RWPE1 (cell line): ENCODE measurements around the gene ASCL3.

ENCODE experiments used
- CTCF ChIA-PET: fragments of 350-600 bp; sonication (Branson Sonifier 250); formaldehyde crosslinking; extraction: SDS; loops from one replicate; lab custom pipeline; 2021; lab: Yijun Ruan, JAX
- POLR2A ChIA-PET: fragments of 400-600 bp; formaldehyde crosslinking; extraction: SDS; loops from one replicate; lab custom pipeline; 2020; ENCODE audit warnings: antibody characterized with exemption; ENCODE audit not compliant: low non-redundant PET; lab: Yijun Ruan, JAX
- DNase-seq: peaks from one replicate; pipeline ENCODE4 v3.0.0; 2012; ENCODE audit warnings: low spot score
- H3K27ac ChIP-seq: fragments of 450-650 bp; 2 replicates; pipeline ENCODE4 v1.5.1; 2017
- TF ChIP-seq, protein P1 (sequence below): fragments of 450-650 bp; conservative IDR thresholded peaks from 2 replicates; pipeline ENCODE4 v1.5.1; 2017; ENCODE audit warnings: low read depth, mild to moderate bottlenecking

The ASCL3 gene

GRCh38 chr11:8927233-8927632, 15.6 kb downstream of the ASCL3 start:
- TF ChIP-seq, protein P1, sequence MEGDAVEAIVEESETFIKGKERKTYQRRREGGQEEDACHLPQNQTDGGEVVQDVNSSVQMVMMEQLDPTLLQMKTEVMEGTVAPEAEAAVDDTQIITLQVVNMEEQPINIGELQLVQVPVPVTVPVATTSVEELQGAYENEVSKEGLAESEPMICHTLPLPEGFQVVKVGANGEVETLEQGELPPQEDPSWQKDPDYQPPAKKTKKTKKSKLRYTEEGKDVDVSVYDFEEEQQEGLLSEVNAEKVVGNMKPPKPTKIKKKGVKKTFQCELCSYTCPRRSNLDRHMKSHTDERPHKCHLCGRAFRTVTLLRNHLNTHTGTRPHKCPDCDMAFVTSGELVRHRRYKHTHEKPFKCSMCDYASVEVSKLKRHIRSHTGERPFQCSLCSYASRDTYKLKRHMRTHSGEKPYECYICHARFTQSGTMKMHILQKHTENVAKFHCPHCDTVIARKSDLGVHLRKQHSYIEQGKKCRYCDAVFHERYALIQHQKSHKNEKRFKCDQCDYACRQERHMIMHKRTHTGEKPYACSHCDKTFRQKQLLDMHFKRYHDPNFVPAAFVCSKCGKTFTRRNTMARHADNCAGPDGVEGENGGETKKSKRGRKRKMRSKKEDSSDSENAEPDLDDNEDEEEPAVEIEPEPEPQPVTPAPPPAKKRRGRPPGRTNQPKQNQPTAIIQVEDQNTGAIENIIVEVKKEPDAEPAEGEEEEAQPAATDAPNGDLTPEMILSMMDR: no peak
- no peak for DNase-seq
- no peak overlapping the region for H3K27ac ChIP-seq
- POLR2A ChIA-PET: no interaction called here
- CTCF ChIA-PET: interaction anchor here (0.9 kb wide), 1 partner anchor 88 kb away, joined by 3 read pairs; no protein-coding TSS in a partner anchor

DNA sequence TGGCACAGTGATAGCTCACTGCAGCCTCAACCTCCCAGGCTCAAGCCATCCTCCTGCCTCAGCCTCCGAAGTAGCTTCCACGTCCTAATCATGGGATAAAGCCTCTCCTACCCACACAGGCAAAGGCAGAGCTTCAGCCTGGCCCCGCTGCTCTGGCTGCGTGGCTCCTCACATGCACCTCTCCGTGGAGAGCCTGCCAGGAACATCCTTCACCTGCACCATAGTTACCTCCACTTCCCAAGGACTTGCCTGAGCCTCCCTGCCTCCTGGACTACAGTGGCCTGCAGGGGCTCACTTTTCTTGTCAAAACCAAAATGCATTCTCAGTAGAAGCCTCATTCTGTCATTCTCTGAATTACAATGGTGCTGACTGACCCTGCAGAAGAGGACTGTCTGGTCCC, 16.6 kb downstream of the ASCL3 start:
- ChIA-PET CTCF (interaction anchor here (0.9 kb wide), 1 partner anchor 89 kb away, joined by 3 read pairs; no protein-coding TSS in a partner anchor), POLR2A (no interaction called here)
- H3K27ac ChIP-seq: no peak overlapping the region
- TF ChIP-seq, protein P1: no peak
- no peak for DNase-seq

DNA sequence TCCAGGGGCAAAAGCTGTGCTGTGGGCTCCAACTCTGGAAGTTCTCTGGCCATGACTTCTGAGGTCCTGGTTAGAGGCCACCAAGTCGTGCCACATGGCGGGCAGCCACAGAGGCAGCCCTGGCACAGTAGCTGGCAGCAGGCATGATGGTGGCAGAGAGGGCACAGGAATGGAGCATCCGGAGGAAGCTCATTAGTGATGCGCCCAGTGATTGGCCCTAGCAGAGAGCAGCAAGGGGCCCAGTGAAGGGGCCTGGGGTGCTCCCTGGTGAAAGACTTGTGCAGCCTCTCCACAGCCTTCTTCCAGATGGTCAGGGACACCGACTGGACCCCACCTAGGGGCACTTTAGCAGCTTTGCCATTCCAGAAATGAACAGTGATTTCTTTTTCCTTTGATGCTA, 17.1 kb downstream of the ASCL3 start:
- ChIA-PET CTCF (no interaction called here), POLR2A (no interaction called here)
- no peak for DNase-seq
- TF ChIP-seq, protein P1: no peak
- H3K27ac ChIP-seq: no peak overlapping the region

DNA sequence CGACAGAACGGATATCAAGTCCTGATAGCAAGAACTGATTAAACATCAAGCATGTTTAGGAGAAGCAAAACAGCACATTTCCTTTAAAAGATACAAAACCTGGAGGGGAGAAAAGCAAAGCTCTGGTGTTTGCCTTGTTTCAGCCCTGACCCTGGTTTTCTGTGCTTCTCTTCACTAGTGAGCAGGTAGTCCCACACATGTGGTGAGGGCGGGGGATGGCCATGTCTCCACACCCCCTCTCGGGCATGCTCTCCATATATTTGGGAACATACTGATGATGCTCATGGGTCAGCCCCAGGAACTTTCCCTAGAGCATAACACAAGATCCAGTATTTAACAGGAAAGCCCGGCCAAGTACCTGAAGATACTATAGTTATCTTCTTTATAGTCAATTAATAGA, 20.1 kb downstream of the ASCL3 start:
- CTCF ChIA-PET: no interaction called here
- no peak for DNase-seq
- POLR2A ChIA-PET: interaction anchor here (0.6 kb wide), 1 partner anchor 41 kb away, joined by 3 read pairs; no protein-coding TSS in a partner anchor
- no peak overlapping the region for H3K27ac ChIP-seq
- TF ChIP-seq, protein P1: no peak

- DNase-seq: peak; percentile 69
- POLR2A ChIA-PET: no interaction called here
- TF ChIP-seq, protein P1: no peak
- CTCF ChIA-PET: interaction anchor here (0.6 to 1.1 kb wide), 2 partner anchors 26 to 42 kb away, joined by 3 to 4 read pairs; no protein-coding TSS in a partner anchor
- peak overlapping the region; percentile 80; the same call in 1 of the 2 replicates for H3K27ac ChIP-seq
Observed at GRCh38 chr11:8917157-8917825, 25.5 kb downstream of the ASCL3 start.

DNA sequence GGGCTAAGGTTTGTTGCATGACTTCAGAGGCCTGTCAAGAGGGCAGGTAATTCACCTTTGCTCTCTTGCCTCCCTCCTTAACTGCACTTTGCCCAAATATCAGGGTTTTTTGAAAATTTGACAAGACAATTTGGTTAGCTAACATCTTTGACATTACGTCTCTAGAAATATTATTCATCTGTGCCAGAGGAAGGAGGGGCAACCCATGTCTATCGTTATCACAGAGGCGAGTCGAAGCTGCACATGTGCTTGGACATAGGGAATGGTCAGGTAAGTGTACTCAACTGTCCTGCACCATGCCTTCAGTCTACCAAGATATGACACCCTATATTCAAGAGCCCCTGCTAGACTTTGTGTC, 28.2 kb downstream of the ASCL3 start:
- no peak for DNase-seq
- H3K27ac ChIP-seq: no peak overlapping the region
- TF ChIP-seq, protein P1: no peak; the same call in none of the 2 replicates
- POLR2A ChIA-PET: no interaction called here
- CTCF ChIA-PET: interaction anchor here (0.6 to 1.9 kb wide), 9 partner anchors 9 to 637 kb away, joined by 3 to 10 read pairs (median 3); no protein-coding TSS in a partner anchor
